Peyer's patch (tissue), 4 donors: ENCODE results near the gene SLC25A21.

Experiments used
- POLR2A ChIP-seq, 2 donors: fragments of 450-650 bp; IDR thresholded peaks; one replicate each; pipeline ENCODE4 v1.5.1; 2017; ENCODE audit warnings: antibody characterized with exemption in 2 of 2, mild to moderate bottlenecking in 2 of 2, moderate library complexity in 2 of 2
- TF ChIP-seq, protein P1 (sequence below), 6 experiments: fragments of 450-650 bp in 4 of 6; fragments of 200-600 bp in 2 of 6; sonication (generic) in 1 of 6; IDR thresholded peaks; one replicate each; pipeline ENCODE4 v1.5.1; 2017 to 2019; ENCODE audit warnings: antibody characterized with exemption in 6 of 6, mild to moderate bottlenecking in 3 of 6, moderate library complexity in 1 of 6

DNA sequence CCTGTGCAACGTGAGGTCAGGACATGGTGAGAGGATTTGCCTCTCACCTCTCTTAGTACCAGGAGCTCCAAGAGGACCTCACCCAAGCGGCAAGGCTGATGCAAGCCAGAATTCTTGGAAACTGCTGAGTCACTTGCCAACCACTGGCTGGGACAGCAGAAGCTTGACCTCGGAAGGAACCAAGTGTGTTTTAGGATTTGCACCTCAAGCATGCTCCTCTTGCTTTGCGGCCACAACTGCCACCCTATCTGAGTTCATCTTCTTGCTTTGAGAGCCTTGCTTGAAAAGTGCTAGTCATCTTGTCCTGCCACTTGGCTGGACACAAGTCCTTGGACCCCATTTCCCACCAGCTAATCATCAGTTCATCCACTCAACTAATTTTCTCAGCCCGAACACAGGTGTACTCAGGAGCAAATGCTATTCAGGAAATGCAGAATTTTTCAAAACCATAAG, 195.8 kb downstream of the SLC25A21 start:
- TF ChIP-seq, protein P1, sequence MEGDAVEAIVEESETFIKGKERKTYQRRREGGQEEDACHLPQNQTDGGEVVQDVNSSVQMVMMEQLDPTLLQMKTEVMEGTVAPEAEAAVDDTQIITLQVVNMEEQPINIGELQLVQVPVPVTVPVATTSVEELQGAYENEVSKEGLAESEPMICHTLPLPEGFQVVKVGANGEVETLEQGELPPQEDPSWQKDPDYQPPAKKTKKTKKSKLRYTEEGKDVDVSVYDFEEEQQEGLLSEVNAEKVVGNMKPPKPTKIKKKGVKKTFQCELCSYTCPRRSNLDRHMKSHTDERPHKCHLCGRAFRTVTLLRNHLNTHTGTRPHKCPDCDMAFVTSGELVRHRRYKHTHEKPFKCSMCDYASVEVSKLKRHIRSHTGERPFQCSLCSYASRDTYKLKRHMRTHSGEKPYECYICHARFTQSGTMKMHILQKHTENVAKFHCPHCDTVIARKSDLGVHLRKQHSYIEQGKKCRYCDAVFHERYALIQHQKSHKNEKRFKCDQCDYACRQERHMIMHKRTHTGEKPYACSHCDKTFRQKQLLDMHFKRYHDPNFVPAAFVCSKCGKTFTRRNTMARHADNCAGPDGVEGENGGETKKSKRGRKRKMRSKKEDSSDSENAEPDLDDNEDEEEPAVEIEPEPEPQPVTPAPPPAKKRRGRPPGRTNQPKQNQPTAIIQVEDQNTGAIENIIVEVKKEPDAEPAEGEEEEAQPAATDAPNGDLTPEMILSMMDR (IDR thresholded peaks at IDR 0.05) = no peak
- TF ChIP-seq POLR2A (IDR thresholded peaks at IDR 0.05) = no peak
